Lung (tissue), 12 donors: ENCODE measurements around the gene BABAM2. TPM values are rescaled to one million over a fixed set of nuclear protein-coding genes. Genes with fewer than 3 reads are reported as not detected.

Source experiments
- ATAC-seq: fragments of 200-7000 bp; cut with Tn5 transposase; one replicate; pipeline ENCODE4 v1.9.1; 2020; ENCODE audit warnings: moderate number of reproducible peaks; ENCODE audit not compliant: insufficient read depth, low FRiP score
- DNase-seq, 3 donors: peaks; one replicate each; pipeline ENCODE4 v3.0.0-alpha.2; 2013 to 2017
- H3K27ac ChIP-seq, 2 donors: one replicate each; pipeline ENCODE4 v1.5.1; 2013; ENCODE audit warnings: mild to moderate bottlenecking in 2 of 2, moderate library complexity in 2 of 2, control low read depth in 1 of 2, inconsistent platforms in 1 of 2, low read depth in 1 of 2, low read length in 1 of 2
- H3K27me3 ChIP-seq, 3 donors: one replicate each; pipeline ENCODE4 v1.5.1; 2013; ENCODE audit warnings: low read length in 2 of 3; ENCODE audit not compliant: control insufficient read depth in 3 of 3, insufficient read depth in 3 of 3
- H3K36me3 ChIP-seq, 4 donors: one replicate each; pipeline ENCODE4 v1.5.1; 2013; ENCODE audit warnings: low read length in 4 of 4, mild to moderate bottlenecking in 1 of 4, moderate library complexity in 1 of 4; ENCODE audit not compliant: control insufficient read depth in 4 of 4, insufficient read depth in 4 of 4
- H3K4me1 ChIP-seq, 5 donors: one replicate each; pipeline ENCODE4 v1.5.1; 2013; ENCODE audit warnings: low read length in 5 of 5, mild to moderate bottlenecking in 2 of 5, moderate library complexity in 1 of 5; ENCODE audit not compliant: control insufficient read depth in 5 of 5, insufficient read depth in 5 of 5
- H3K4me3 ChIP-seq: one replicate; pipeline ENCODE4 v1.5.1; 2013; ENCODE audit warnings: mild to moderate bottlenecking, control low read depth, moderate library complexity
- H3K9ac ChIP-seq, 2 donors: one replicate each; pipeline ENCODE4 v1.5.1; 2013; ENCODE audit warnings: low read length in 2 of 2, control low read depth in 1 of 2; ENCODE audit not compliant: insufficient read depth in 1 of 2
- H3K9me3 ChIP-seq, 4 donors: one replicate each; pipeline ENCODE4 v1.5.1; 2013; ENCODE audit warnings: low read length in 3 of 4, mild to moderate bottlenecking in 1 of 4, moderate library complexity in 1 of 4; ENCODE audit not compliant: control insufficient read depth in 4 of 4, insufficient read depth in 3 of 4
- CTCF ChIP-seq: IDR thresholded peaks from 2 replicates; pipeline ENCODE4 v1.5.1; 2012; ENCODE audit warnings: mild to moderate bottlenecking; ENCODE audit errors: control extremely low read depth, extremely low read depth
- WGBS, 2 donors: extraction: QIAGEN DNeasy Blood & Tissue Kit; methylation state at CpG; one replicate each; pipeline ENCODE4 v1.1.7; 2013; 5-methylcytosine and 5-hydroxymethylcytosine counted together
- polyA plus RNA-seq, 2 donors: library from polyadenylated mRNA; stranded (reverse); fragments of 200-250 nt; gene quantifications; one replicate each; pipeline ENCODE4 v1.2.1, GENCODE V29; 2013
- total RNA-seq, 2 donors: library from RNA; depleted of rRNA in 1 of 2; stranded (reverse); fragments of >200 nt in 1 of 2; gene quantifications; one replicate each; pipeline ENCODE4 v1.2.1, GENCODE V29; 2014 to 2021
- donor health status: control.
- donor health status: control.
- donor health status: Bipolar disorder and iron deficiency.
- donor health status: healthy.
- donor health status: DM: yes; HTN: yes; CAD: no.

BABAM2 gene
- total and polyA plus RNA-seq, 4 donors, result 19.0 to 43.3 (median 33.7) TPM

GRCh38 chr2:27909901-27910300, 19.4 kb downstream of the BABAM2 start:
- no peak for ATAC-seq

GRCh38 chr2:27911458-27912210, 21.1 kb downstream of the BABAM2 start:
- DNase-seq, result no peak
- Histone ChIP-seq H3K4me1 (peaks cover 0 to 17% (median 0%) of the 10 kb centered on the region in 5 donors), H3K4me3 (no peak overlapping the region), H3K9ac (no peak overlapping the region), H3K27me3 (no peaks in the 10 kb centered on the region), H3K27ac (no peak overlapping the region), H3K36me3 (no peaks in the 10 kb centered on the region), H3K9me3 (no peaks in the 10 kb centered on the region)
- 97 to 99% methylated on average over 2 of the region's 2 CpGs for WGBS, 2 donors
- no peak for ATAC-seq
- TF ChIP-seq CTCF, result no peak

More at GRCh38 chr2:27909901-27910300, 19.4 kb downstream of the BABAM2 start:
- TF ChIP-seq CTCF, result no peak
- no peaks in the 10 kb centered on the region for H3K9me3 ChIP-seq
- H3K9ac ChIP-seq, result no peak overlapping the region
- no peaks in the 10 kb centered on the region for H3K27me3 ChIP-seq
- no peak for DNase-seq
- 79 to 90% methylated on average over 2 of the region's 2 CpGs for WGBS, 2 donors
- H3K4me1 ChIP-seq, result peaks cover 0 to 22% (median 0%) of the 10 kb centered on the region in 5 donors
- H3K27ac ChIP-seq, result no peak overlapping the region
- no peaks in the 10 kb centered on the region for H3K36me3 ChIP-seq
- H3K4me3 ChIP-seq, result no peak overlapping the region

- Histone ChIP-seq H3K36me3 (no peaks in the 10 kb centered on the region), H3K9me3 (no peaks in the 10 kb centered on the region), H3K4me3 (no peak overlapping the region), H3K4me1 (peaks cover 0 to 17% (median 0%) of the 10 kb centered on the region in 5 donors), H3K27me3 (no peaks in the 10 kb centered on the region), H3K27ac (no peak overlapping the region), H3K9ac (no peak overlapping the region)
- ATAC-seq (no peak), DNase-seq (no peak)
- TF ChIP-seq CTCF, result no peak
- WGBS, 2 donors, result 96 to 97% methylated on average over 2 of the region's 2 CpGs
These were observed 22.0 kb downstream of the BABAM2 start for GRCh38 chr2:27912512-27912911.
